K562 (cell line): Measurements from ENCODE around the gene C20orf173. TPM values are rescaled to one million over a fixed set of nuclear protein-coding genes. Genes with fewer than 3 reads are reported as not detected.

Source experiments
- ATAC-seq: fragments of 200-7000 bp; cut with Tn5 transposase; 3 replicates; pipeline ENCODE4 v1.9.1; 2020; ENCODE audit warnings: moderate library complexity
- Bru-seq: library from RNA; stranded (reverse); fragments of 400-500 nt; gene quantifications from one replicate; lab custom pipeline; 2021; lab: Mats Ljungman, UMichigan
- BruChase-seq, 2 experiments: library from RNA; stranded (reverse); fragments of 400-500 nt; gene quantifications; one replicate each; lab custom pipeline; 2021; lab: Mats Ljungman, UMichigan
- BruUV-seq: library from RNA; stranded (reverse); fragments of 400-500 nt; replicated peaks from 2 replicates; lab custom pipeline; 2021; lab: Mats Ljungman, UMichigan
- CTCF ChIA-PET: fragments of 300-600 bp; formaldehyde crosslinking; extraction: SDS; loops from one replicate; lab custom pipeline; 2021; ENCODE audit warnings: low intra/inter-chr PET ratio; lab: Yijun Ruan, JAX
- POLR2A ChIA-PET: fragments of 300-600, 350-650 bp; sonication (Branson Sonifier 250); formaldehyde crosslinking; extraction: SDS; loops from one replicate; lab custom pipeline; 2021; ENCODE audit warnings: antibody characterized with exemption, inconsistent platforms; lab: Yijun Ruan, JAX
- DNase-seq, 4 experiments: peaks; one replicate each; pipeline versions ENCODE4 v3.0.0 to v3.0.0-alpha.2; 2011 to 2018; ENCODE audit warnings: low spot score in 3 of 4, mixed read lengths in 3 of 4; ENCODE audit errors: extremely low read depth in 1 of 4
- FAIRE-seq: peaks from 2 replicates; lab custom pipeline; 2011; peaks lifted over from hg19 to GRCh38; lab: Jason Lieb, UNC
- H2AFZ ChIP-seq: 2 replicates; pipeline ENCODE4 v1.6.0; 2011; ENCODE audit warnings: low read depth, low read length, control low read depth, inconsistent platforms
- H3K27ac ChIP-seq: fragments of 200-600 bp; 3 replicates; pipeline ENCODE4 v1.8.0; 2011; ENCODE audit warnings: low read depth, mild to moderate bottlenecking, control low read depth, inconsistent platforms, low read length, moderate library complexity, mixed read lengths; ENCODE audit errors: extremely low read depth
- H3K27me3 ChIP-seq, 2 experiments: fragments of 300-600 bp in 1 of 2; 2 replicates in 1 of 2; 3 replicates in 1 of 2; pipeline versions ENCODE4 v1.6.0 to v1.8.0; 2011; ENCODE audit warnings: inconsistent platforms in 2 of 2, low read length in 2 of 2, mild to moderate bottlenecking in 1 of 2, mixed read lengths in 1 of 2, moderate library complexity in 1 of 2; ENCODE audit not compliant: control insufficient read depth in 2 of 2, insufficient read depth in 2 of 2
- H3K36me3 ChIP-seq: fragments of 300-600 bp; 3 replicates; pipeline ENCODE4 v1.8.0; 2011; ENCODE audit warnings: mild to moderate bottlenecking, low read length, inconsistent platforms; ENCODE audit not compliant: control insufficient read depth, insufficient read depth
- H3K4me1 ChIP-seq, 2 experiments: fragments of 200-600 bp in 1 of 2; replicated peaks in 1 of 2; 2 replicates in 1 of 2; 3 replicates in 1 of 2; pipeline versions ENCODE4 v1.5.1 to v1.8.0; 2011; ENCODE audit warnings: inconsistent platforms in 2 of 2, low read length in 2 of 2, mild to moderate bottlenecking in 1 of 2, mixed read lengths in 1 of 2, moderate library complexity in 1 of 2; ENCODE audit not compliant: control insufficient read depth in 2 of 2, insufficient read depth in 2 of 2
- H3K4me2 ChIP-seq: 2 replicates; pipeline ENCODE4 v1.6.1; 2011; ENCODE audit warnings: low read length, control low read depth, inconsistent platforms, mixed read lengths; ENCODE audit not compliant: insufficient read depth
- H3K4me3 ChIP-seq: fragments of 200-600 bp; sonication (generic), shearing (Covaris generic); 2 replicates; pipeline ENCODE4 v1.5.1; 2016; ENCODE audit warnings: control low read depth, inconsistent platforms
- H3K79me2 ChIP-seq: fragments of 200-600 bp; 3 replicates; pipeline ENCODE4 v1.8.0; 2011; ENCODE audit warnings: low read length, inconsistent platforms; ENCODE audit not compliant: control insufficient read depth, insufficient read depth
- H3K9ac ChIP-seq, 2 experiments: 2 replicates each; pipeline versions ENCODE4 v1.6.0 to v1.6.1; 2011; ENCODE audit warnings: low read depth in 2 of 2, low read length in 2 of 2, control low read depth in 1 of 2, inconsistent platforms in 1 of 2, mild to moderate bottlenecking in 1 of 2, mixed read lengths in 1 of 2; ENCODE audit not compliant: insufficient read depth in 1 of 2
- H3K9me1 ChIP-seq: one replicate; pipeline ENCODE4 v1.6.0; 2011; ENCODE audit warnings: inconsistent platforms, mild to moderate bottlenecking, low read length, moderate library complexity; ENCODE audit not compliant: control insufficient read depth, insufficient read depth
- H3K9me3 ChIP-seq: replicated peaks from 2 replicates; pipeline ENCODE4 v1.5.1; 2011; ENCODE audit warnings: low read depth, low read length, inconsistent platforms; ENCODE audit not compliant: control insufficient read depth, insufficient read depth
- H4K20me1 ChIP-seq: replicated peaks from 2 replicates; pipeline ENCODE4 v1.6.1; 2011; ENCODE audit warnings: low read length, inconsistent platforms, mixed read lengths; ENCODE audit not compliant: control insufficient read depth, insufficient read depth
- CCAR2 ChIP-seq: fragments of 200-400 bp; formaldehyde crosslinking; IDR thresholded peaks from 2 replicates; pipeline ENCODE4 v1.6.1; 2017; ENCODE audit warnings: mild to moderate bottlenecking, low read depth, low read length
- FOXJ3 ChIP-seq: sonication (generic); formaldehyde crosslinking; IDR thresholded peaks from 2 replicates; pipeline ENCODE4 v1.4.0; 2020; ENCODE audit warnings: mild to moderate bottlenecking, missing genetic modification reagents
- FOXK2 ChIP-seq, 2 experiments: fragments of 450-650 bp; IDR thresholded peaks in 1 of 2; conservative IDR thresholded peaks in 1 of 2; 2 replicates each; pipeline ENCODE4 v1.6.1; 2016; ENCODE audit warnings: low read depth in 2 of 2, mild to moderate bottlenecking in 1 of 2
- GABPB1 ChIP-seq: sonication (generic); formaldehyde crosslinking; IDR thresholded peaks from 2 replicates; pipeline ENCODE4 v1.8.0; 2022; ENCODE audit warnings: mild to moderate bottlenecking, missing genetic modification reagents
- HMGXB4 ChIP-seq: sonication (generic); formaldehyde crosslinking; IDR thresholded peaks from 2 replicates; pipeline ENCODE4 v1.8.1; 2023; ENCODE audit warnings: mild to moderate bottlenecking, missing genetic modification reagents
- KAT2B ChIP-seq: IDR thresholded peaks from one replicate; pipeline ENCODE4 v1.6.1; 2012; ENCODE audit warnings: low read depth, mild to moderate bottlenecking, control low read depth, inconsistent platforms, low read length, moderate library complexity
- MCM2 ChIP-seq: fragments of 450-650 bp; IDR thresholded peaks from 2 replicates; pipeline ENCODE4 v1.6.1; 2017; ENCODE audit warnings: low read depth, mild to moderate bottlenecking
- NEUROD1 ChIP-seq: fragments of 150-350 bp; IDR thresholded peaks from 2 replicates; pipeline ENCODE4 v1.6.1; 2014; ENCODE audit warnings: borderline replicate concordance, low read length, low read depth; ENCODE audit not compliant: partially characterized antibody
- NFRKB ChIP-seq: fragments of 450-650 bp; IDR thresholded peaks from 2 replicates; pipeline ENCODE4 v1.6.1; 2016; ENCODE audit warnings: low read depth
- RFX5 ChIP-seq: IDR thresholded peaks from 2 replicates; pipeline ENCODE4 v1.6.1; 2011; ENCODE audit warnings: low read depth, mild to moderate bottlenecking, improper control_type of control experiment, low read length
- RUNX1 ChIP-seq: sonication (generic); IDR thresholded peaks from 2 replicates; pipeline ENCODE4 v1.6.1; 2016; ENCODE audit warnings: antibody characterized with exemption, low read depth
- SMARCA5 ChIP-seq: fragments of 450-650 bp; IDR thresholded peaks from 2 replicates; pipeline ENCODE4 v1.6.1; 2016
- SREBF2 ChIP-seq: sonication (generic); formaldehyde crosslinking; IDR thresholded peaks from 2 replicates; pipeline ENCODE4 v1.4.0; 2020; ENCODE audit warnings: mild to moderate bottlenecking, missing genetic modification reagents
- YY1 ChIP-seq, 3 experiments: IDR thresholded peaks; 2 replicates each; pipeline ENCODE4 v1.6.1; 2011; ENCODE audit warnings: low read length in 2 of 3, mild to moderate bottlenecking in 2 of 3, moderate library complexity in 2 of 3, borderline replicate concordance in 1 of 3, control low read depth in 1 of 3, low read depth in 1 of 3; ENCODE audit not compliant: insufficient read depth in 3 of 3, insufficient replicate concordance in 2 of 3, control insufficient read depth in 1 of 3, insufficient read length in 1 of 3; ENCODE audit errors: extremely low read depth in 1 of 3
- ZNF561 ChIP-seq: fragments of 450-650 bp; formaldehyde crosslinking; conservative IDR thresholded peaks from 2 replicates; pipeline ENCODE4 v1.4.0; 2020; ENCODE audit warnings: mild to moderate bottlenecking, moderate library complexity
- ZNF778 ChIP-seq: fragments of 450-650 bp; formaldehyde crosslinking; IDR thresholded peaks from 2 replicates; pipeline ENCODE4 v1.4.0; 2020; ENCODE audit warnings: mild to moderate bottlenecking, moderate library complexity
- WGBS: fragments of 100-300 bp; shearing (Covaris generic); methylation state at CpG from one replicate; pipeline ENCODE4 v1.1.6; 2016; ENCODE audit warnings: low coverage, mixed read lengths; ENCODE audit not compliant: insufficient coverage; ENCODE audit errors: missing lambda C conversion rate; 5-methylcytosine and 5-hydroxymethylcytosine counted together
- in situ Hi-C: fragments of 300-500 bp; cut with MboI; formaldehyde crosslinking; loops from 4 replicates; pipeline ENCODE4 v1.15.0; 2018; ENCODE audit warnings: inconsistent platforms, mixed read lengths
- intact Hi-C: fragments of 100-400 bp; cut with micrococcal nuclease; formaldehyde crosslinking; loops from 2 replicates; pipeline ENCODE4 v1.14.2; 2022
- long read RNA-seq, 3 experiments: library from polyadenylated mRNA in 2 of 3; library from RNA in 1 of 3; unstranded in 2 of 3; stranded (forward) in 1 of 3; transcript quantifications; one replicate each; pipeline ENCODE4 v2.0.0, GENCODE V29; 2019 to 2022
- polyA minus RNA-seq, 3 experiments: library from RNA; depleted of rRNA, polyadenylated mRNA; stranded (reverse); fragments of >200 nt; gene quantifications; 2 replicates each; pipeline ENCODE4 v1.2.3, GENCODE V29; 2011
- polyA plus RNA-seq, 8 experiments: library from polyadenylated mRNA; depleted of rRNA in 4 of 8; stranded (reverse) in 5 of 8; unstranded in 3 of 8; fragments of >200 nt; fragmentation: Nextera tagmentation in 2 of 8; fragmentation: Illumina TruSeq in 1 of 8; extraction: Ambion mirVana in 2 of 8; extraction: Trizol in 1 of 8; gene quantifications; 2 replicates each; pipeline versions ENCODE4 v1.2.1 to v1.2.3, GENCODE V29; 2011 to 2014; ENCODE audit warnings: inconsistent platforms in 1 of 8, missing spikeins in 1 of 8
- total RNA-seq, 7 experiments: library from RNA; depleted of rRNA in 6 of 7; stranded (reverse); fragments of >200 nt in 6 of 7; fragmentation: Illumina TruSeq in 2 of 7; extraction: Trizol in 2 of 7; gene quantifications; 2 replicates each; pipeline versions ENCODE4 v1.2.1 to v1.2.3, GENCODE V29; 2011 to 2021; ENCODE audit warnings: low replicate concordance in 1 of 7

Gene C20orf173
- total RNA-seq (2011; cell fraction: chromatin; rRNA removed; ENCODE audit: low replicate concordance): not detected in 2 replicates
- not detected in 2 replicates for total RNA-seq (2011; cell fraction: nucleolus; rRNA removed)
- total RNA-seq (2011; cell fraction: nucleoplasm; rRNA removed): not detected in 2 replicates
- total RNA-seq (2014; rRNA removed) (not detected in 2 replicates), total RNA-seq (2014; rRNA removed; fragmentation: Illumina TruSeq; extraction: Trizol) (not detected in 2 replicates), total RNA-seq (2015; rRNA removed; fragmentation: Illumina TruSeq; extraction: Trizol) (not detected in 2 replicates), total RNA-seq (2021) (not detected in 2 replicates), polyA plus RNA-seq (2011; rRNA removed) (not detected in 2 replicates), polyA plus RNA-seq (2014; fragmentation: Illumina TruSeq; extraction: Trizol) (not detected in 2 replicates), polyA plus RNA-seq (2014; fragmentation: Nextera tagmentation; extraction: Ambion mirVana) (not detected), polyA plus RNA-seq (2014; rRNA removed) (not detected in 2 replicates), polyA minus RNA-seq (2011; rRNA and poly(A)+ RNA removed) (not detected in 2 replicates), Bru-seq, nascent RNA (not detected), BruChase-seq, experiment 1, labeled RNA remaining after a 2-hour chase (not detected), BruChase-seq, experiment 2, labeled RNA remaining after a 6-hour chase (not detected)
- polyA plus RNA-seq (2011; cell fraction: cytosol; rRNA removed): not detected in 2 replicates
- not detected in 2 replicates for polyA plus RNA-seq (2011; cell fraction: nucleus; rRNA removed)
- not detected in 2 replicates for polyA plus RNA-seq (2012)
- not detected in 2 replicates for polyA minus RNA-seq (2011; cell fraction: cytosol; rRNA and poly(A)+ RNA removed)
- polyA minus RNA-seq (2011; cell fraction: nucleus; rRNA and poly(A)+ RNA removed): not detected in 2 replicates
- long read RNA-seq, experiment 1: 0 reads
- long read RNA-seq, experiment 2: 0 reads
- long read RNA-seq, experiment 3: 0 reads

GRCh38 chr20:35529552-35529951 lies at the start of gene C20orf173:
Gene C20orf173 (minus strand): TSS chr20:35529652. CDS start chr20:35529373, 279 bp downstream.
- peak; percentile 24; the same call in 2 of the 3 replicates for ATAC-seq
- no peak for FAIRE-seq
- Histone ChIP-seq H4K20me1 (no peaks in the 10 kb centered on the region), H3K9me1 (no peaks in the 10 kb centered on the region), H3K4me2 (no peak within 1 kb of the TSS), H3K9ac (0 out of 4 replicates have a peak within 1 kb of the TSS, but pooled peaks of 1 of the 2 experiments have one; percentile 4), H2AFZ (no peak within 1 kb of the TSS), H3K4me3 (no peak within 1 kb of the TSS), H3K27me3 (no peaks in the 10 kb centered on the region), H3K27ac (no peak within 1 kb of the TSS), H3K9me3 (no peaks in the 10 kb centered on the region), H3K36me3 (no peaks in the 10 kb centered on the region), H3K4me1 (peaks cover 0 to 4% of the 10 kb centered on the region in 2 experiments; a peak in 1 of 5 replicates), H3K79me2 (no peaks in the 10 kb centered on the region)
- DNase-seq: no peak
- ChIA-PET CTCF (no interaction called here), POLR2A (interaction anchor here (0.7 to 1.6 kb wide), 3 partner anchors 12 to 464 kb away, joined by 3 to 4 read pairs (median 3); partner anchors contain the start of gene ERGIC3)
- 22% methylated on average over 2 of the region's 2 CpGs for WGBS
- TF ChIP-seq CCAR2: no peak
- no peak for TF ChIP-seq FOXK2 (conservative IDR thresholded peaks at IDR 0.05 in 1 of 2, IDR thresholded peaks at IDR 0.05 in 1 of 2; ENCODE audit: low read depth in 2 of 2)
- no peak for TF ChIP-seq NFRKB
- TF ChIP-seq ZNF561 (CRISPR knock-in tag): no peak
- TF ChIP-seq SREBF2 (CRISPR knock-in tag): no peak
- TF ChIP-seq KAT2B: no peak
- TF ChIP-seq FOXJ3 (CRISPR knock-in tag): no peak
- TF ChIP-seq ZNF778 (CRISPR knock-in tag): no peak
- TF ChIP-seq RFX5: no peak
- TF ChIP-seq GABPB1: no peak
- no peak for TF ChIP-seq HMGXB4 (CRISPR knock-in tag)
- no peak for TF ChIP-seq RUNX1
- TF ChIP-seq SMARCA5: no peak
- TF ChIP-seq NEUROD1: no peak
- TF ChIP-seq YY1 (IDR thresholded peaks at IDR 0.05; ENCODE audit: borderline replicate concordance in 1 of 3, control insufficient read depth in 1 of 3, extremely low read depth in 1 of 3, insufficient read depth in 3 of 3, insufficient read length in 1 of 3, insufficient replicate concordance in 2 of 3, low read depth in 1 of 3, low read length in 2 of 3): no peak
- no peak for TF ChIP-seq MCM2
- intact Hi-C loops (no loop called here), in situ Hi-C loops (no loop called here)
- no TSS peak for BruUV-seq
